Vagina (tissue), 2 donors: Measurements from ENCODE around the gene ACOT6. TPM values are rescaled to one million over a fixed set of nuclear protein-coding genes. Genes with fewer than 3 reads are reported as not detected.

Experiments
- DNase-seq, 2 donors: peaks; one replicate each; pipeline ENCODE4 v3.0.0-alpha.2; 2017; ENCODE audit errors: extremely low spot score in 2 of 2
- H3K27ac ChIP-seq: fragments of 200-600 bp; sonication (generic); one replicate; pipeline ENCODE4 v1.5.1; 2019
- H3K27me3 ChIP-seq: fragments of 200-600 bp; sonication (generic); one replicate; pipeline ENCODE4 v1.5.1; 2019
- H3K36me3 ChIP-seq, 2 donors: fragments of 200-600 bp; sonication (generic); one replicate each; pipeline ENCODE4 v1.5.1; 2017 to 2019
- H3K4me1 ChIP-seq: fragments of 200-600 bp; sonication (generic); one replicate; pipeline ENCODE4 v1.5.1; 2019
- H3K4me3 ChIP-seq, 2 donors: fragments of 200-600 bp; sonication (generic); 1 replicate in 1 of 2; 2 replicates in 1 of 2; pipeline ENCODE4 v1.5.1; 2016 to 2019
- H3K9me3 ChIP-seq: fragments of 200-600 bp; sonication (generic); one replicate; pipeline ENCODE4 v1.5.1; 2019
- POLR2A ChIP-seq, 2 donors: fragments of 450-650 bp; IDR thresholded peaks; one replicate each; pipeline ENCODE4 v1.6.1; 2017; ENCODE audit warnings: antibody characterized with exemption in 2 of 2, mild to moderate bottlenecking in 2 of 2, moderate library complexity in 2 of 2
- POLR2AphosphoS5 ChIP-seq, 2 donors: sonication (generic); formaldehyde crosslinking; IDR thresholded peaks; one replicate each; pipeline ENCODE4 v1.9.0; 2017; ENCODE audit warnings: antibody characterized with exemption in 2 of 2, mild to moderate bottlenecking in 2 of 2, low read depth in 1 of 2; ENCODE audit not compliant: insufficient read depth in 1 of 2
- intact Hi-C: fragments of 100-400 bp; cut with DNase I; formaldehyde crosslinking; loops from one replicate; pipeline ENCODE4 v1.15.1; 2023
- total RNA-seq: library from RNA; depleted of rRNA; stranded (reverse); fragments of >200 nt; gene quantifications from one replicate; pipeline ENCODE4 v1.2.3, GENCODE V29; 2016
- TF ChIP-seq, protein P1 (sequence below), 3 experiments: fragments of 450-650 bp in 2 of 3; fragments of 200-600 bp in 1 of 3; sonication (generic) in 1 of 3; IDR thresholded peaks; one replicate each; pipeline ENCODE4 v1.5.1; 2017 to 2019; ENCODE audit warnings: antibody characterized with exemption in 3 of 3, mild to moderate bottlenecking in 2 of 3, moderate library complexity in 2 of 3

The ACOT6 gene
- total RNA-seq, 1 donor from 2014 or later: not detected

DNA sequence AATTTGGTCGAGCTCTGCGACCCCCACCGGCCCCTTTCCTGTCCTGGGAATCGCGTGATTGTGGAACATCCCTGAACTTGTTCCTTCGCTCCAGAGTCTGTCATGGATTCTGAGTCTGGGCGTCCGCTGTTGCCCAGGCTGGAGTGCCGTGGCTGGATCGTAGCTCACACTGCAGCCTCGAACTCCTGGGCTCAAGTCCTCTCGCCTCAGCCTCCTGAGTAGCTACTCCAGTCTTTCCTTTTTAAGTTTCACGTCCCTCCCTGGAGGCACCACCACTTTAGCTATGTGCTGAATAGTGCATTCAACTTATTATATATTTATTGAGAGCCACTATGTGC is 698 bp downstream of the ACOT6 start:
- peak overlapping the region; percentile 74 for H3K27ac ChIP-seq
- no peaks in the 10 kb centered on the region for H3K9me3 ChIP-seq
- peak overlapping the region; percentile 55 to 63 for H3K4me3 ChIP-seq
- H3K27me3 ChIP-seq: no peaks in the 10 kb centered on the region
- TF ChIP-seq POLR2A (IDR thresholded peaks at IDR 0.05) (no peak), POLR2AphosphoS5 (IDR thresholded peaks at IDR 0.05; ENCODE audit: insufficient read depth in 1 of 2, low read depth in 1 of 2) (no peak)
- H3K4me1 ChIP-seq: peaks cover 4% of the 10 kb centered on the region
- DNase-seq: no peak
- intact Hi-C loops: no loop called here
- H3K36me3 ChIP-seq: no peaks in the 10 kb centered on the region

GRCh38 chr14:73613419-73613963 is 1.2 kb downstream of the ACOT6 start:
- Histone ChIP-seq H3K4me3 (peak overlapping the region; percentile 55 to 63), H3K9me3 (no peaks in the 10 kb centered on the region), H3K27me3 (no peaks in the 10 kb centered on the region), H3K36me3 (no peaks in the 10 kb centered on the region), H3K27ac (no peak overlapping the region), H3K4me1 (peaks cover 4% of the 10 kb centered on the region)
- intact Hi-C loops: no loop called here
- TF ChIP-seq, protein P1, sequence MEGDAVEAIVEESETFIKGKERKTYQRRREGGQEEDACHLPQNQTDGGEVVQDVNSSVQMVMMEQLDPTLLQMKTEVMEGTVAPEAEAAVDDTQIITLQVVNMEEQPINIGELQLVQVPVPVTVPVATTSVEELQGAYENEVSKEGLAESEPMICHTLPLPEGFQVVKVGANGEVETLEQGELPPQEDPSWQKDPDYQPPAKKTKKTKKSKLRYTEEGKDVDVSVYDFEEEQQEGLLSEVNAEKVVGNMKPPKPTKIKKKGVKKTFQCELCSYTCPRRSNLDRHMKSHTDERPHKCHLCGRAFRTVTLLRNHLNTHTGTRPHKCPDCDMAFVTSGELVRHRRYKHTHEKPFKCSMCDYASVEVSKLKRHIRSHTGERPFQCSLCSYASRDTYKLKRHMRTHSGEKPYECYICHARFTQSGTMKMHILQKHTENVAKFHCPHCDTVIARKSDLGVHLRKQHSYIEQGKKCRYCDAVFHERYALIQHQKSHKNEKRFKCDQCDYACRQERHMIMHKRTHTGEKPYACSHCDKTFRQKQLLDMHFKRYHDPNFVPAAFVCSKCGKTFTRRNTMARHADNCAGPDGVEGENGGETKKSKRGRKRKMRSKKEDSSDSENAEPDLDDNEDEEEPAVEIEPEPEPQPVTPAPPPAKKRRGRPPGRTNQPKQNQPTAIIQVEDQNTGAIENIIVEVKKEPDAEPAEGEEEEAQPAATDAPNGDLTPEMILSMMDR (IDR thresholded peaks at IDR 0.05): no peak
- TF ChIP-seq POLR2AphosphoS5 (IDR thresholded peaks at IDR 0.05; ENCODE audit: insufficient read depth in 1 of 2, low read depth in 1 of 2) (no peak), POLR2A (IDR thresholded peaks at IDR 0.05) (no peak)
- DNase-seq: no peak

DNA sequence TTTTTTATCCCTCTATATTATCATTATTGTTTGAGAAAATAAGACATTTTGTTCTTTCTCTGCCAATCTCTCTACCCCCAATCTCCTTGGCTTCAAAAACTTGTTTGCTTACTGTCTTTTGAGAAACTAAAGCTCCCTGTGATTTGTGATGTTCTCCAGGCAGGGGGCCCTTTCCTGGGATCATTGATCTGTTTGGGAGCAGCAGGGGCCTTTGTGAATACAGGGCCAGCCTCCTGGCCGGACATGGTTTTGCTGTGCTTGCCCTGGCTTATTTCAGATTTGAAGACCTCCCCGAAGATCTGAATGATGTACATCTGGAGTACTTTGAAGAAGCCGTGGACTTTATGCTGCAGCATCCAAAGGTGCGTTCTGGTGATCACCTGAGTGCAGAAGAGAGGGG is 4.5 kb downstream of the ACOT6 start:
- H3K27ac ChIP-seq: no peak overlapping the region
- TF ChIP-seq, protein P1 (IDR thresholded peaks at IDR 0.05): no peak
- no peaks in the 10 kb centered on the region for H3K9me3 ChIP-seq
- intact Hi-C loops: no loop called here
- DNase-seq: no peak
- peaks cover 4% of the 10 kb centered on the region for H3K4me1 ChIP-seq
- no peaks in the 10 kb centered on the region for H3K27me3 ChIP-seq
- H3K4me3 ChIP-seq: no peak overlapping the region
- H3K36me3 ChIP-seq: no peaks in the 10 kb centered on the region

- Histone ChIP-seq H3K4me1 (no peaks in the 10 kb centered on the region), H3K9me3 (no peaks in the 10 kb centered on the region), H3K27me3 (no peaks in the 10 kb centered on the region), H3K4me3 (no peak overlapping the region), H3K36me3 (no peaks in the 10 kb centered on the region), H3K27ac (no peak overlapping the region)
- no peak for DNase-seq
- TF ChIP-seq POLR2A (IDR thresholded peaks at IDR 0.05): no peak
- TF ChIP-seq, protein P1 (IDR thresholded peaks at IDR 0.05): no peak
- no peak for TF ChIP-seq POLR2AphosphoS5 (IDR thresholded peaks at IDR 0.05; ENCODE audit: insufficient read depth in 1 of 2, low read depth in 1 of 2)
- intact Hi-C loops: no loop called here
These were observed 7.2 kb downstream of the ACOT6 start for GRCh38 chr14:73619524-73619923.

- intact Hi-C loops: no loop called here
- Histone ChIP-seq H3K27me3 (no peaks in the 10 kb centered on the region), H3K27ac (no peak overlapping the region), H3K4me3 (no peak overlapping the region), H3K4me1 (no peaks in the 10 kb centered on the region), H3K9me3 (no peaks in the 10 kb centered on the region), H3K36me3 (no peaks in the 10 kb centered on the region)
- TF ChIP-seq POLR2AphosphoS5 (IDR thresholded peaks at IDR 0.05; ENCODE audit: insufficient read depth in 1 of 2, low read depth in 1 of 2) (no peak), POLR2A (IDR thresholded peaks at IDR 0.05) (no peak)
- DNase-seq: no peak
These were observed 8.0 kb downstream of the ACOT6 start for GRCh38 chr14:73620268-73620667.

GRCh38 chr14:73623504-73624054 is 11.3 kb downstream of the ACOT6 start:
- Histone ChIP-seq H3K4me3 (no peak overlapping the region), H3K4me1 (no peaks in the 10 kb centered on the region), H3K36me3 (no peaks in the 10 kb centered on the region), H3K27me3 (no peaks in the 10 kb centered on the region), H3K9me3 (no peaks in the 10 kb centered on the region), H3K27ac (no peak overlapping the region)
- TF ChIP-seq POLR2AphosphoS5 (IDR thresholded peaks at IDR 0.05; ENCODE audit: insufficient read depth in 1 of 2, low read depth in 1 of 2): no peak
- TF ChIP-seq, protein P1 (IDR thresholded peaks at IDR 0.05): no peak
- no peak for TF ChIP-seq POLR2A (IDR thresholded peaks at IDR 0.05)
- intact Hi-C loops: no loop called here
- DNase-seq: no peak
